AG04450 (cell line): ENCODE measurements around the gene VGLL1. TPM values are rescaled to one million over a fixed set of nuclear protein-coding genes. Genes with fewer than 3 reads are reported as not detected.

Experiments
- CTCF ChIA-PET: fragments of 300-600, 350-600 bp; formaldehyde crosslinking; extraction: SDS; loops from one replicate; lab custom pipeline; 2022; ENCODE audit warnings: antibody characterized with exemption, inconsistent platforms; lab: Charles Lee
- POLR2A ChIA-PET: fragments of 350-600 bp; formaldehyde crosslinking; extraction: SDS; loops from one replicate; lab custom pipeline; 2021; ENCODE audit warnings: antibody characterized with exemption, inconsistent platforms; lab: Yijun Ruan, JAX
- DNase-seq: peaks from one replicate; pipeline ENCODE4 v3.0.0-alpha.2; 2011; ENCODE audit warnings: low read depth, low spot score
- H3K27ac ChIP-seq: one replicate; pipeline ENCODE4 v1.5.1; 2012; ENCODE audit warnings: low read depth, low read length, control low read depth
- H3K27me3 ChIP-seq: one replicate; pipeline ENCODE4 v1.6.0; 2012; ENCODE audit warnings: low read length; ENCODE audit not compliant: control insufficient read depth, insufficient read depth
- H3K4me3 ChIP-seq: 2 replicates; pipeline ENCODE4 v1.5.1; 2011; ENCODE audit warnings: mild to moderate bottlenecking, low read depth, low read length, control low read depth
- H3K9me3 ChIP-seq: 2 replicates; pipeline ENCODE4 v1.5.1; 2012; ENCODE audit warnings: low read length; ENCODE audit not compliant: control insufficient read depth, insufficient read depth
- polyA plus RNA-seq: library from polyadenylated mRNA; depleted of rRNA; stranded (reverse); fragments of >200 nt; gene quantifications from 2 replicates; pipeline ENCODE4 v1.2.3, GENCODE V29; 2011; rRNA removed
- small RNA-seq: library from RNA; depleted of rRNA; stranded (forward); fragments of <200 nt; gene quantifications from one replicate; pipeline ENCODE3, GENCODE V24; 2012; ENCODE audit warnings: low read depth; ENCODE audit not compliant: insufficient read length
- TF ChIP-seq, protein P1 (sequence below): IDR thresholded peaks from 2 replicates; pipeline ENCODE4 v1.5.1; 2011; ENCODE audit warnings: low read depth, low read length, control low read depth, inconsistent platforms

The VGLL1 gene
- polyA plus RNA-seq, 1 experiment: not detected

DNA sequence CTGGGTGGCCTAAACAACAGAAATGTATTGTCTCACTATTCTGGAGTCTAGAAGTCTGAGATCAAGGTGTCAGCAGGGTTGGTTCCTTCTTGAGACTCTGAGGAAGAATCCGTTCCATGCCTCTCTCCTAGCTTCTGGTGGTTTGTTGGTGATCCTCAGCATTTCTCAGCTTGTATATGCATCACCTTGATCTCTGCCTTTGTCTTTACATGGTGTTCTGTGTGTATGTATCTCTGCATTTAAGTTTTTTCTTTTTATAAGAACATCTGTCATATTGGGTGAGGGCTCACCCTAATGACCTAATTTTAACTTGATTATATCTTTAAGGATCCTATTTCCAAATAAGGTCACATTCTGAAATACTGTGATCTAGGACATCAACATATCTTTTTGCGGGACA, 65.3 kb downstream of the VGLL1 start:
- TF ChIP-seq, protein P1, sequence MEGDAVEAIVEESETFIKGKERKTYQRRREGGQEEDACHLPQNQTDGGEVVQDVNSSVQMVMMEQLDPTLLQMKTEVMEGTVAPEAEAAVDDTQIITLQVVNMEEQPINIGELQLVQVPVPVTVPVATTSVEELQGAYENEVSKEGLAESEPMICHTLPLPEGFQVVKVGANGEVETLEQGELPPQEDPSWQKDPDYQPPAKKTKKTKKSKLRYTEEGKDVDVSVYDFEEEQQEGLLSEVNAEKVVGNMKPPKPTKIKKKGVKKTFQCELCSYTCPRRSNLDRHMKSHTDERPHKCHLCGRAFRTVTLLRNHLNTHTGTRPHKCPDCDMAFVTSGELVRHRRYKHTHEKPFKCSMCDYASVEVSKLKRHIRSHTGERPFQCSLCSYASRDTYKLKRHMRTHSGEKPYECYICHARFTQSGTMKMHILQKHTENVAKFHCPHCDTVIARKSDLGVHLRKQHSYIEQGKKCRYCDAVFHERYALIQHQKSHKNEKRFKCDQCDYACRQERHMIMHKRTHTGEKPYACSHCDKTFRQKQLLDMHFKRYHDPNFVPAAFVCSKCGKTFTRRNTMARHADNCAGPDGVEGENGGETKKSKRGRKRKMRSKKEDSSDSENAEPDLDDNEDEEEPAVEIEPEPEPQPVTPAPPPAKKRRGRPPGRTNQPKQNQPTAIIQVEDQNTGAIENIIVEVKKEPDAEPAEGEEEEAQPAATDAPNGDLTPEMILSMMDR: no peak
- no peak for DNase-seq
- Histone ChIP-seq H3K9me3 (no peaks in the 10 kb centered on the region), H3K4me3 (no peak overlapping the region), H3K27me3 (no peaks in the 10 kb centered on the region), H3K27ac (no peak overlapping the region)
- ChIA-PET POLR2A (no interaction called here), CTCF (no interaction called here)

DNA sequence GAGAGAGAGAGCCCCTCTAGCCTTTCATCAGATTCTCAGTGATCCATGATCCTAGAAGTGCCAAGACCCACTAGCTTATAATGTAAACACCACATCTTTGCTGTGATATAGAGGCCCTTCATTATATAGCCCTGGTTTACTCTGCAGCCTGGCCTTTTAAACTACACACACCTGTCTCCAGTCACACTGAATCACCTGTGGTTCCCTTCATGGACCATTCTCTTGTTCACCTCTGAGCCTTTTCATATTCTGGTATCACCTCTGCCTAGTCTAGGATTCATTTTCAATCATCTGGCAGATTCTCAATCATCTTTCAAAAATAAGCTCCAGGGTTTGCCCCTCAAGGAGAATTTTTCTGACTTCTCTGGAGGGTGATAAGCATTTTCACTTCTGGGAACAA, 65.9 kb downstream of the VGLL1 start:
- DNase-seq: no peak
- CTCF ChIA-PET: no interaction called here
- POLR2A ChIA-PET: no interaction called here
- H3K9me3 ChIP-seq: no peaks in the 10 kb centered on the region
- no peak overlapping the region for H3K27ac ChIP-seq
- no peaks in the 10 kb centered on the region for H3K27me3 ChIP-seq
- H3K4me3 ChIP-seq: no peak overlapping the region
- TF ChIP-seq, protein P1: no peak

DNA sequence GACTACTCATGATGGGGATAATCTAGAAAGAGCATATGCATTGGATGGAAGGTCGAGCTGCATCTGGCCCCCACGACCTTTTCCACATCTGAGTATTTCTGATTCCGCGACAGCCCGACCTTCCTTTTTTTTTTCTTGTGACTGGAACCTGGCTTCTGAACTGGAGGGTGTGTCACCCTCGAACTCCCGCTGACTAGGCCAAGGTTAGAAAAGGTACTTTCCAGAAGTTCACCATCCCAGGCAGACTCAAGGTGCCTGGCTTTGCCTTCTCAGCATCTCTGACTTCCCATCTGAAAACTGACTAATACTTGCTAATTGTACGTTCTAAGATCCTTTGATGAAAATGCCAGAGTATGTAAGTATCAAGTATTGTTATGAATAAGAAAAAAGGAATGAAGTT, 66.6 kb downstream of the VGLL1 start:
- ChIA-PET CTCF (no interaction called here), POLR2A (no interaction called here)
- H3K27me3 ChIP-seq: no peaks in the 10 kb centered on the region
- H3K27ac ChIP-seq: no peak overlapping the region
- no peak for DNase-seq
- no peak overlapping the region for H3K4me3 ChIP-seq
- TF ChIP-seq, protein P1: no peak
- H3K9me3 ChIP-seq: no peaks in the 10 kb centered on the region

DNA sequence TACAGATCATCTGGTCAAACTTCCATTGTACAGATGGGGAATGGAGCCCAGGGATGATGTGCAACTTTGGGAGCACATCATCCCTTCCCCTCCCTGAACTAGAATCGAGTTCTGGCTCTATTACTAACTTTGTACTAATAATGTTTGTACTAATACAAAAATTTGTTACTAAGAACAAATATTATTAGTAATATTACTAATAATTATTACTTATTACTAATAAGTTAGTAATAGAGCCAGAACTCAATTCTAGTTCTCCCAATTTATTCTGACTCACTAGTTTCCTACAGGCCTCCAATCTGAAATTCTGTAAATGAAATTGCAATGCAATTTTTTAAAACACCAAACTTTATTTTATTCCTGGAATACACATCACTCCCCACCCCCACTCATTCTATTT, 68.0 kb downstream of the VGLL1 start:
- CTCF ChIA-PET: no interaction called here
- TF ChIP-seq, protein P1: no peak
- H3K27ac ChIP-seq: no peak overlapping the region
- no peaks in the 10 kb centered on the region for H3K27me3 ChIP-seq
- H3K4me3 ChIP-seq: no peak overlapping the region
- no peak for DNase-seq
- no peaks in the 10 kb centered on the region for H3K9me3 ChIP-seq
- POLR2A ChIA-PET: no interaction called here

Small RNA genes within 50 kb of the gene (small RNA-seq; reads per million reads assigned to genes)
- gene MIR934: not detected
- not detected for gene RF00019
- not detected for gene RNU6-320P

Other genes with a start within 250 kb of the VGLL1 start
- gene ADGRG4, start 231.3 kb upstream of the VGLL1 start, polyA plus RNA-seq: not detected in 2 replicates
- gene BRS3, start 44.3 kb upstream of the VGLL1 start, polyA plus RNA-seq: not detected in 2 replicates
- 1.8 and 2.8 TPM in 2 replicates for gene HTATSF1, start 34.6 kb upstream of the VGLL1 start, polyA plus RNA-seq
- gene CD40LG, start 115.9 kb downstream of the VGLL1 start, polyA plus RNA-seq: not detected in 2 replicates
- gene ARHGEF6, start 248.7 kb downstream of the VGLL1 start, polyA plus RNA-seq: 5.6 and 6.8 TPM in 2 replicates